Natural killer cell treated with Interleukin-12 subunit alpha and Interleukin-12 subunit beta and Interleukin-15 and Interleukin-18, amount 100 ng/mL, for 72 hours (primary cell): ENCODE data around the gene PCDHGA6. TPM values are rescaled to one million over a fixed set of nuclear protein-coding genes. Genes with fewer than 3 reads are reported as not detected.
"Not testable (repeated sequence)": the region's sequence is repeated elsewhere in the genome, so short reads cannot be mapped to it uniquely, and the experiment has no call there.

Experiments
- ATAC-seq, 2 donors: fragments of 150-1000 bp; cut with Tn5 transposase in 1 of 2; sonication (Bioruptor Pico), chemical (Tn5 transposase) in 1 of 2; 2 replicates each; pipeline ENCODE4 v1.10.0; 2021
- DNase-seq: peaks from one replicate; pipeline ENCODE4 v3.0.0; 2022; ENCODE audit warnings: low spot score
- H3K27ac Mint-ChIP-seq, 2 donors: 1 replicate in 1 of 2; 2 replicates in 1 of 2; pipeline ENCODE4 v1.8.0; 2022; ENCODE audit warnings: mixed read lengths in 2 of 2, mild to moderate bottlenecking in 1 of 2, moderate library complexity in 1 of 2
- H3K27me3 Mint-ChIP-seq, 2 donors: 1 replicate in 1 of 2; 2 replicates in 1 of 2; pipeline ENCODE4 v1.8.0; 2022; ENCODE audit warnings: mixed read lengths in 2 of 2
- H3K36me3 Mint-ChIP-seq: one replicate; pipeline ENCODE4 v1.8.0; 2022; ENCODE audit warnings: mixed read lengths
- H3K4me1 Mint-ChIP-seq, 2 donors: 1 replicate in 1 of 2; 2 replicates in 1 of 2; pipeline ENCODE4 v1.8.0; 2022; ENCODE audit warnings: low read depth in 2 of 2, mixed read lengths in 2 of 2, mild to moderate bottlenecking in 1 of 2
- H3K4me3 Mint-ChIP-seq: one replicate; pipeline ENCODE4 v1.8.0; 2022; ENCODE audit warnings: mixed read lengths
- H3K9me3 Mint-ChIP-seq: 2 replicates; pipeline ENCODE4 v1.8.0; 2022; ENCODE audit warnings: mixed read lengths
- total RNA-seq, 2 donors: library from RNA; stranded (reverse); gene quantifications; one replicate each; pipeline ENCODE4 v1.2.3, GENCODE V29; 2022

Gene PCDHGA6
- total RNA-seq, 2 donors from 2014 or later, result 0.40 to 0.73 TPM

DNA sequence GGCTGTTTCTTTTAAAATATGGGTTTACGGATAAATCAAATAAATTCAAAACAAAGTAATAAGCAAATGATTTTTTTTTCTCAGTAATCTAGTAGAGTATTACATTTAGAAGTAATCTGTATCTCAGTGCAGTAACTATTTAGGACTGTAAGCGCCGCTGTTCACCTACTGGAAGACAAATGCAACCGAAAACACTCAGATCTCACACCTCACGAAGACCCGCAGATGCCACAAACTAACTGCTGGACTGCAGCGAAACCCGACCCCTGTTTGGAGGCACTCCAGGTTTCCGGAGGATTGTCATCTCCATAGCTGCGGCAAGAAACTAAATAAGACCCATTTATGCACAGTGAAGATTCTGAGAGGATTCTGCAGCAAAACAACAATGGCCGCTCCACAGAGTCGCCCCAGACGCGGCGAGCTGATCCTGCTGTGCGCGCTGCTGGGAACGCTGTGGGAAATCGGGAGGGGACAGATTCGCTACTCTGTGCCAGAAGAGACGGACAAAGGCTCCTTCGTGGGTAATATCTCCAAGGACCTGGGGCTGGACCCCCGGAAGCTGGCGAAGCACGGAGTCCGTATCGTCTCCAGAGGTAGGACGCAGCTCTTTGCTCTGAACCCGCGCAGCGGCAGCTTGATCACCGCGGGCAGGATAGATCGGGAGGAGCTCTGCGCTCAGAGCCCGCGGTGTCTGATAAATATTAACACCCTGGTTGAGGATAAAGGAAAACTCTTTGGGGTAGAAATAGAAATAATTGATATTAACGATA is 18.9 kb downstream of the PCDHGA6 start, which contains the start of gene PCDHGA8:
PCDHGA8 (plus strand) TSS at position 205 of the 770 bp plus-strand sequence; CDS start at position 386, 181 bp downstream.
- Mint-ChIP-seq H3K27ac (no peak within 1 kb of the TSS), H3K4me1 (peaks cover 0 to 4% of the 10 kb centered on the region in 2 donors), H3K27me3 (peaks cover 41 to 70% of the 10 kb centered on the region in 2 donors), H3K36me3 (peaks cover 24% of the 10 kb centered on the region), H3K9me3 (no peaks in the 10 kb centered on the region), H3K4me3 (no peak within 1 kb of the TSS)
- no peak for DNase-seq
- no peak for ATAC-seq

DNA sequence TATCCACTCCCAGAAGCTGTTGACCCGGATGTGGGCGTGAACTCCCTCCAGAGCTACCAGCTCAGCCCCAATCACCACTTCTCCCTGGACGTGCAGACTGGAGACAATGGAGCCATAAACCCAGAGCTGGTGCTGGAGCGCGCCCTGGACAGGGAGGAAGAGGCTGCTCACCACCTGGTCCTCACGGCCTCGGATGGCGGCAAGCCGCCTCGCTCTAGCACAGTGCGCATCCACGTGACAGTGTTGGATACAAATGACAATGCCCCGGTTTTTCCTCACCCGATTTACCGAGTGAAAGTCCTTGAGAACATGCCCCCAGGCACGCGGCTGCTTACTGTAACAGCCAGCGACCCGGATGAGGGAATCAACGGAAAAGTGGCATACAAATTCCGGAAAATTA is 19.6 kb downstream of the PCDHGA6 start:
- DNase-seq (no peak), ATAC-seq (no peak)
- Mint-ChIP-seq H3K27ac (no peak overlapping the region), H3K27me3 (peaks cover 40 to 68% of the 10 kb centered on the region in 2 donors), H3K9me3 (no peaks in the 10 kb centered on the region), H3K4me1 (peaks cover 0 to 4% of the 10 kb centered on the region in 2 donors), H3K36me3 (peaks cover 23% of the 10 kb centered on the region), H3K4me3 (no peak overlapping the region)

DNA sequence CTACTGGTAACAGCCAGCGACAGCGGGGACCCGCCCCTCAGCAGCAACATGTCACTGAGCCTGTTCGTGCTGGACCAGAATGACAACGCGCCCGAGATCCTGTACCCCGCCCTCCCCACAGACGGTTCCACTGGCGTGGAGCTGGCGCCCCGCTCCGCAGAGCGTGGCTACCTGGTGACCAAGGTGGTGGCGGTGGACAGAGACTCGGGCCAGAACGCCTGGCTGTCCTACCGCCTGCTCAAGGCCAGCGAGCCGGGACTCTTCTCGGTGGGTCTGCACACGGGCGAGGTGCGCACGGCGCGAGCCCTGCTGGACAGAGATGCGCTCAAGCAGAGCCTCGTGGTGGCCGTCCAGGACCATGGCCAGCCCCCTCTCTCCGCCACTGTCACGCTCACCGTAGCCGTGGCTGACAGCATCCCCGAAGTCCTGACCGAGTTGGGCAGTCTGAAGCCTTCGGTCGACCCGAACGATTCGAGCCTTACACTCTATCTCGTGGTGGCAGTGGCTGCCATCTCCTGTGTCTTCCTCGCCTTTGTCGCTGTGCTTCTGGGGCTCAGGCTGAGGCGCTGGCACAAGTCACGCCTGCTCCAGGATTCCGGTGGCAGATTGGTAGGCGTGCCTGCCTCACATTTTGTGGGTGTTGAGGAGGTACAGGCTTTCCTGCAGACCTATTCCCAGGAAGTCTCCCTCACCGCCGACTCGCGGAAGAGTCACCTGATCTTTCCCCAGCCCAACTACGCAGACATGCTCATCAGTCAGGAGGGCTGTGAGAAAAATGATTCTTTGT is 20.9 kb downstream of the PCDHGA6 start:
- not testable (repeated sequence) for H3K27ac Mint-ChIP-seq, DNase-seq, ATAC-seq, H3K4me1 Mint-ChIP-seq, H3K4me3 Mint-ChIP-seq, H3K9me3 Mint-ChIP-seq
- H3K36me3 Mint-ChIP-seq, result peaks cover 16% of the 10 kb centered on the region
- H3K27me3 Mint-ChIP-seq, result peaks cover 39 to 69% of the 10 kb centered on the region in 2 donors

DNA sequence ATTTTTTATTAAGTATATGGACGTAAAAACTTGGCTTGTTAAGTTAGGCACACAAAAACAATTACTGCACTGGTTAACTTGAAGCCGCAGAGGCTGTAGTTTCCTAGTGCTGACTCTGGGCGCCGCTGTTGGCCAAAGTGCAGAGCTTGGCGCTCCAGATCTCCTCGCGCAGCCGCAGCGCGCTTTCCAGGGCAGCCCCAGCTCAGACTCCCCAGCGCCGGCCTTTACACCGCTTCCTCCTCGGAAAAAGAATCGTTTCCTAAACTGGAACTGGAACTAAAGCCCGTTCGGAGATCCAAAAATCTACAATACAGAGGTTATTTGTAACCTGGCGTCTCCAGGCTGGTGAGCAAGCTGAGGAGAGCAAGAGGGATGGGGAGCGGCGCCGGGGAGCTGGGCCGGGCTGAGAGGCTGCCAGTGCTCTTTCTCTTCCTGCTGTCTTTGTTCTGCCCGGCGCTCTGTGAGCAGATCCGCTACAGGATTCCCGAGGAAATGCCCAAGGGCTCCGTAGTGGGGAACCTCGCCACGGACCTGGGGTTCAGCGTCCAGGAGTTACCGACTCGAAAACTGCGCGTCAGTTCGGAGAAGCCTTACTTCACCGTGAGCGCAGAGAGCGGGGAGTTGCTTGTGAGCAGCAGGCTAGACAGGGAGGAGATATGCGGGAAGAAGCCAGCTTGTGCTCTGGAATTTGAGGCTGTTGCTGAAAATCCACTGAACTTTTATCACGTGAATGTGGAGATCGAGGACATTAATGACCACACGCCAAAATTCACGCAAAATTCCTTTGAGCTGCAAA is 24.3 kb downstream of the PCDHGA6 start, which contains the start of gene PCDHGB5:
PCDHGB5 (plus strand) TSS at position 192 of the 796 bp plus-strand sequence; CDS start at position 373, 181 bp downstream.
- H3K27me3 Mint-ChIP-seq, result peaks cover 38 to 57% of the 10 kb centered on the region in 2 donors
- ATAC-seq, result peak; percentile 89 to 92
- not testable (repeated sequence) for H3K4me1 Mint-ChIP-seq

DNA sequence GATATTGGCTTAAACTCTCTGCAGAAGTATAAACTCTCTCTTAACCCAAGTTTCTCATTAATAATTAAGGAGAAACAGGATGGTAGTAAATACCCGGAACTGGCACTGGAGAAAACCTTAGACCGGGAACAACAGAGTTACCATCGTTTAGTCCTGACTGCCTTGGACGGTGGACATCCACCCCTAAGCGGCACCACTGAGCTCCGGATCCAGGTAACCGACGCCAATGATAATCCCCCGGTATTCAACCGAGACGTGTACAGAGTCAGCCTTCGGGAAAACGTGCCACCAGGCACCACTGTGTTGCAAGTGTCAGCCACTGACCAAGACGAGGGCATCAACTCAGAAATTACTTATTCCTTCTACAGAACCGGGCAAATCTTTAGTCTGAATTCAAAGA is 24.9 kb downstream of the PCDHGA6 start:
- no peak for DNase-seq
- Mint-ChIP-seq H3K27ac (no peak overlapping the region), H3K27me3 (peaks cover 36 to 55% of the 10 kb centered on the region in 2 donors), H3K4me1 (peaks cover 6 to 10% of the 10 kb centered on the region in 2 donors), H3K36me3 (peaks cover 17% of the 10 kb centered on the region), H3K9me3 (peaks cover 4% of the 10 kb centered on the region), H3K4me3 (peak overlapping the region; percentile 15)
- no peak for ATAC-seq

More for the DNA sequence above, 24.3 kb downstream of the PCDHGA6 start, which contains the start of gene PCDHGB5:
- H3K27ac Mint-ChIP-seq, H3K9me3 Mint-ChIP-seq, DNase-seq: not testable (repeated sequence)
- H3K36me3 Mint-ChIP-seq, result peaks cover 17% of the 10 kb centered on the region
- H3K4me3 Mint-ChIP-seq, result peak within 1 kb of the TSS; percentile 34

DNA sequence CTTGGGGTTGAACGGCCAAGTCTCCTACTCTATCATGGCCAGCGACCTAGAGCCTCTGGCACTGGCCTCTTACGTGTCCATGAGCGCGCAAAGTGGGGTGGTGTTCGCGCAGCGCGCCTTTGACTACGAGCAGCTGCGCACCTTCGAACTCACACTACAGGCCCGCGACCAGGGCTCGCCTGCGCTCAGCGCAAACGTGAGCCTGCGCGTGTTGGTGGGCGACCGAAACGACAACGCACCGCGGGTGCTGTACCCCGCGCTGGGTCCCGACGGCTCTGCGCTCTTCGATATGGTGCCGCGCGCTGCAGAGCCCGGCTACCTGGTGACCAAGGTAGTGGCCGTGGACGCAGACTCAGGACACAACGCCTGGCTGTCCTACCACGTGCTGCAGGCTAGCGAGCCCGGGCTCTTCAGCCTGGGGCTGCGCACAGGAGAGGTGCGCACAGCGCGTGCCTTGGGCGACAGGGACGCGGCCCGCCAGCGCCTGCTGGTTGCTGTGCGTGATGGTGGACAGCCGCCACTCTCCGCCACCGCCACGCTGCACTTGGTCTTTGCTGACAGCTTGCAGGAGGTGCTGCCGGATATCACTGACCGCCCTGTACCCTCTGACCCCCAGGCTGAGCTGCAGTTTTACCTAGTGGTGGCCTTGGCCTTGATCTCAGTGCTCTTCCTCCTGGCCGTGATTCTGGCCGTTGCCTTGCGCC is 26.0 kb downstream of the PCDHGA6 start:
- Mint-ChIP-seq H3K27me3 (peaks cover 38 to 56% of the 10 kb centered on the region in 2 donors), H3K27ac (no peak overlapping the region), H3K36me3 (peaks cover 12% of the 10 kb centered on the region)

DNA sequence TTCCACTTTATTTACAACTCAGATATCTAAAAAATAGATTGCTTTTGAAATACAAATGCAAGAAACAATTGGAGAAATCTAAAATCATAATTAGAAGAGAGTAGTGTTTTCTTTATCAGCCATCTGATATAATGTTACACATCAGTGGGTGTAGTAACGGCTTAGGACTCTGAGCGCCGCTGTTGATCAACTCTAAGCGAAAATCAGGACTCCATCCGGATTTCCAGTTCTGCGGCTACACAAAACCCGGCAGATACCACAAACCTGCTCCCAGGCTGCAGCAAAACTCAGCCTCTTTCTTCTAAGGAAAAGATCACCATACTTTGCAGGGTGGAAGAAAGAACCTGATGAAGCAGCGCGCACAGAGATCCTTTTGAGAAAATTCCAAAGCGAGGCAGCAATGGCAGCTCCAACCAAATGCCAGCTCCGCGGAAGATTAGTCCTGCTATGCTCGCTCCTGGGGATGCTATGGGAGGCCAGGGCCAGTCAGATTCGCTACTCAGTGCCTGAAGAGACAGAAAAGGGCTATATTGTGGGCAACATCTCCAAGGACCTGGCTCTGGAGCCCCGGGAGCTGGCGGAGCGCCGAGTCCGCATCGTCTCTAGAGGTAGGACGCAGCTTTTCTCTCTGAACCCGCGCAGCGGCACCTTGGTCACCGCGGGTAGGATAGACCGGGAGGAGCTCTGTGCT is 29.0 kb downstream of the PCDHGA6 start, which contains the start of gene PCDHGA9:
PCDHGA9 (plus strand) TSS at position 226 of the 691 bp plus-strand sequence; CDS start at position 401, 175 bp downstream.
- H3K27ac Mint-ChIP-seq, result no peak within 1 kb of the TSS
- peaks cover 4% of the 10 kb centered on the region for H3K9me3 Mint-ChIP-seq
- H3K4me1 Mint-ChIP-seq, result peaks cover 11 to 12% of the 10 kb centered on the region in 2 donors
- DNase-seq (no peak), ATAC-seq (no peak)
- H3K27me3 Mint-ChIP-seq, result peaks cover 34 to 54% of the 10 kb centered on the region in 2 donors
- H3K36me3 Mint-ChIP-seq, result peaks cover 6% of the 10 kb centered on the region
- peak within 1 kb of the TSS; percentile 43 for H3K4me3 Mint-ChIP-seq

More for the DNA sequence above, 26.0 kb downstream of the PCDHGA6 start:
- Mint-ChIP-seq H3K4me1 (peaks cover 6 to 10% of the 10 kb centered on the region in 2 donors), H3K4me3 (peak overlapping the region; percentile 12), H3K9me3 (peaks cover 4% of the 10 kb centered on the region)
- DNase-seq (no peak), ATAC-seq (no peak)

DNA sequence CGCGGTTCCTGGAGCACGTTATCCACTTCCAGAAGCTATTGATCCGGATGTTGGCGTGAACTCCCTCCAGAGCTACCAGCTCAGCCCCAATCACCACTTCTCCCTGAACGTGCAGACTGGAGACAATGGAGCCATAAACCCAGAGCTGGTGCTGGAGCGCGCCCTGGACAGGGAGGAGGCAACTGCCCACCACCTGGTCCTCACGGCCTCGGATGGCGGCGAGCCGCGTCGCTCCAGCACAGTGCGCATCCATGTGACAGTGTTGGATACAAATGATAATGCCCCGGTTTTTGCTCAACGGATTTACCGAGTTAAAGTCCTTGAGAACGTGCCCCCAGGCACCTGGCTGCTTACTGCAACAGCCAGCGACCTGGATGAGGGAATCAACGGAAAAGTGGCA is 29.7 kb downstream of the PCDHGA6 start:
- Mint-ChIP-seq H3K36me3 (peaks cover 11% of the 10 kb centered on the region), H3K4me3 (no peak overlapping the region), H3K9me3 (peaks cover 4% of the 10 kb centered on the region), H3K27me3 (peaks cover 36 to 61% of the 10 kb centered on the region in 2 donors), H3K27ac (no peak overlapping the region), H3K4me1 (peaks cover 15 to 16% of the 10 kb centered on the region in 2 donors)
- no peak for DNase-seq
- no peak for ATAC-seq

DNA sequence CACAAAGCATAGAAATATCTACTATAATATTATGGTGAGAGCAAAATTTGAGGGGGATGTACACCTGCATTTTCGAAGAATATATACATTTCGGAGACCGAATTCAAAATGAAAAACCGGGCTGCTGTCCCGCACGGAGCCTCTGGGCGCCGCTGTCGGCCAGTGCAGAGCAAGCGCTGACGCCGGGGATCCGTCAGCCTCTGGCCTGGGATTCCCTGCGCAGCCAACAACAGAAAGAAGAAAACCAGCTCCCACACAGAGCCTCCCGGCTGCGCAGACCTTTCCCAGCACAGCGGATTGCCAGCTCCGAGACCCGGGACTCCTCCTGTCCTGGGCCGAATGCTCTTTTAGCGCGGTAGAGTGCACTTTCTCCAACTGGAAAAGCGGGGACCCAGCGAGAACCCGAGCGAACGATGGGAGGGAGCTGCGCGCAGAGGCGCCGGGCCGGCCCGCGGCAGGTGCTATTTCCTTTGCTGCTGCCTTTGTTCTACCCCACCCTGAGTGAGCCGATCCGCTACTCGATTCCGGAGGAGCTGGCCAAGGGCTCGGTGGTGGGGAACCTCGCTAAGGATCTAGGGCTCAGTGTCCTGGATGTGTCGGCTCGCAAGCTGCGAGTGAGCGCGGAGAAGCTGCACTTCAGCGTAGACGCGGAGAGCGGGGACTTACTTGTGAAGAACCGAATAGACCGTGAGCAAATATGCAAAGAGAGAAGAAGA is 34.3 kb downstream of the PCDHGA6 start, which contains the start of gene PCDHGB6:
PCDHGB6 (plus strand) TSS at position 232 of the 716 bp plus-strand sequence; CDS start at position 414, 182 bp downstream.
- ATAC-seq, result peak; percentile 80 to 92
- H3K4me3 Mint-ChIP-seq, result peak within 1 kb of the TSS; percentile 76

DNA sequence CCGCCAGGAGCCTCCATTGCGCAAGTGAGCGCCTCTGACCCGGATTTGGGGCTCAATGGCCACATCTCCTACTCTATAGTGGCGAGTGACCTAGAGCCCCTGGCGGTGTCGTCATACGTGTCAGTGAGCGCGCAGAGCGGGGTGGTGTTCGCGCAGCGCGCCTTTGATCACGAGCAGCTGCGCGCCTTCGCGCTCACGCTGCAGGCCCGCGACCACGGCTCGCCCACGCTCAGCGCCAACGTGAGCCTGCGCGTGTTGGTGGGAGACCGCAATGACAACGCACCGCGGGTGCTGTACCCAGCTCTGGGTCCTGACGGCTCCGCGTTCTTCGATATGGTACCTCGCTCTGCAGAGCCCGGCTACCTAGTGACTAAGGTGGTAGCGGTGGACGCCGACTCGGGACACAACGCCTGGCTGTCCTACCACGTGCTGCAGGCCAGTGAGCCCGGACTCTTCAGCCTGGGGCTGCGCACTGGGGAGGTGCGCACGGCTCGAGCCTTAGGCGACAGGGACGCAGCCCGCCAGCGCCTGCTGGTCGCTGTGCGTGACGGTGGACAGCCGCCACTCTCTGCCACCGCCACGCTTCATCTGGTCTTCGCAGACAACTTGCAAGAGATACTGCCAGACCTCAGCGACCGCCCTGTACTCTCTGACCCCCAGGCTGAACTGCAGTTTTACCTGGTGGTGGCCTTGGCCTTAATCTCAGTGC is 36.1 kb downstream of the PCDHGA6 start:
- DNase-seq (no peak), ATAC-seq (no peak)
- H3K4me3 Mint-ChIP-seq, result peak overlapping the region; percentile 76
- H3K27ac Mint-ChIP-seq, result no peak overlapping the region
- H3K27me3 Mint-ChIP-seq, result peaks cover 26 to 65% of the 10 kb centered on the region in 2 donors
- peaks cover 31 to 36% of the 10 kb centered on the region in 2 donors for H3K4me1 Mint-ChIP-seq
- H3K36me3 Mint-ChIP-seq, result peaks cover 35% of the 10 kb centered on the region
- no peaks in the 10 kb centered on the region for H3K9me3 Mint-ChIP-seq

More for the DNA sequence above, 34.3 kb downstream of the PCDHGA6 start, which contains the start of gene PCDHGB6:
- not testable (repeated sequence) for H3K9me3 Mint-ChIP-seq
- Mint-ChIP-seq H3K27me3 (peaks cover 24 to 60% of the 10 kb centered on the region in 2 donors), H3K36me3 (peaks cover 19% of the 10 kb centered on the region), H3K4me1 (peaks cover 20% of the 10 kb centered on the region in 2 donors), H3K27ac (peak within 1 kb of the TSS; percentile 9 to 35)
- peak; percentile 75 for DNase-seq

DNA sequence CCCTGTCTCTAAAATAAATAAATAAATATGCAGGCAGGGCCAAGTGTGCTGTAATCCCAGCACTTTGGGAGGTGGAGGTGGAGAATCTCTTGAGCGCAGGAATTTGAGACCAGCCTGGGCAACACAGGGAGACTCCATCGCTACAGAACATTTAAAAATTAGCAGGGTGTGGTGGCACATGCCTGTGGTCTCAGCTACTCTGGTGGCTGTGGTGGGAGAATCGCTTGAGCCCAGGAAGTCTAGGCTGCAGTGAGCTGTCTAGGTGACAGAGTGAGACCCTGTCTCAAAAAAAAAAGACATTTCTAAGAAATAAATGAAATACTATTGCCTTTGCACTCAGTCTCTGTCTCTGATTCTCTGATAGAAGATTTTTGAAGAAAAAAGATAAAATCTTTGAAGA is 37.9 kb downstream of the PCDHGA6 start:
- ATAC-seq (no peak), DNase-seq (no peak)
- Mint-ChIP-seq H3K9me3 (no peaks in the 10 kb centered on the region), H3K4me1 (peaks cover 31 to 43% of the 10 kb centered on the region in 2 donors), H3K27ac (no peak overlapping the region), H3K36me3 (peaks cover 35% of the 10 kb centered on the region), H3K27me3 (peaks cover 21 to 66% of the 10 kb centered on the region in 2 donors), H3K4me3 (no peak overlapping the region)
